Peyer's patch (tissue), 4 donors: ENCODE data around the gene PPP1R8.

ENCODE experiments used
- POLR2A ChIP-seq, 2 donors: fragments of 450-650 bp; IDR thresholded peaks; one replicate each; pipeline ENCODE4 v1.5.1; 2017; ENCODE audit warnings: antibody characterized with exemption in 2 of 2, mild to moderate bottlenecking in 2 of 2, moderate library complexity in 2 of 2
- TF ChIP-seq, protein P1 (sequence below), 6 experiments: fragments of 450-650 bp in 4 of 6; fragments of 200-600 bp in 2 of 6; sonication (generic) in 1 of 6; IDR thresholded peaks; one replicate each; pipeline ENCODE4 v1.5.1; 2017 to 2019; ENCODE audit warnings: antibody characterized with exemption in 6 of 6, mild to moderate bottlenecking in 3 of 6, moderate library complexity in 1 of 6

DNA sequence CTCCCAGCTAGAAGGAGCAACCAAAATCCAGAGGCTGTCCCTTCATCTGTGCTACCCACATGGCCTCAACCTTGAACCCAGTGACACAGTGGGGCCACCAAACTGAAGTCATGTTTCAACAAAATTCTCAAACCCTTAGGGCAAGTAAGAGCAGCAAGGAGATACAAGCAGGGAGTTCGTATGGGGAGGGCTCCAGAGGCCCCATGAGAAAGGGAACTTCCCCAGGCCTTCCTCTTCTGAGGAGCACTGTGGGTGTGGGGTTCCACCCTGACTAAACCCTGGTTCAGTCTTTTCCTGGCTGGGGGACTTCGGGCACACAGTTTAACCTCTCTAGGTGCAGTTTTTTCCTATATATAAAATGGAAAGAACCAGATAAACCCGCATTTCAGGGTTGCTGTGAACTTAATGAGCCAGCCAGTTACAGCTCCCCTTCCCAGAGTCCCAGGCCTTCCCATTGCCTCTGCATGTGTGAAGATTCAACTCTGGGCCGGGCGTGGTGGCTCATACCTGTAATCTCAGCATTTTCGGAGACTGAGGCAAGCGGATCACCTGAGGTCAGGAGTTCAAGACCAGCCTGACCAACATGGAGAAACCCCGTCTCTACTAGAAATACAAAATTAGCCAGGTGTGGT is 33.8 kb downstream of the PPP1R8 start:
- TF ChIP-seq, protein P1, sequence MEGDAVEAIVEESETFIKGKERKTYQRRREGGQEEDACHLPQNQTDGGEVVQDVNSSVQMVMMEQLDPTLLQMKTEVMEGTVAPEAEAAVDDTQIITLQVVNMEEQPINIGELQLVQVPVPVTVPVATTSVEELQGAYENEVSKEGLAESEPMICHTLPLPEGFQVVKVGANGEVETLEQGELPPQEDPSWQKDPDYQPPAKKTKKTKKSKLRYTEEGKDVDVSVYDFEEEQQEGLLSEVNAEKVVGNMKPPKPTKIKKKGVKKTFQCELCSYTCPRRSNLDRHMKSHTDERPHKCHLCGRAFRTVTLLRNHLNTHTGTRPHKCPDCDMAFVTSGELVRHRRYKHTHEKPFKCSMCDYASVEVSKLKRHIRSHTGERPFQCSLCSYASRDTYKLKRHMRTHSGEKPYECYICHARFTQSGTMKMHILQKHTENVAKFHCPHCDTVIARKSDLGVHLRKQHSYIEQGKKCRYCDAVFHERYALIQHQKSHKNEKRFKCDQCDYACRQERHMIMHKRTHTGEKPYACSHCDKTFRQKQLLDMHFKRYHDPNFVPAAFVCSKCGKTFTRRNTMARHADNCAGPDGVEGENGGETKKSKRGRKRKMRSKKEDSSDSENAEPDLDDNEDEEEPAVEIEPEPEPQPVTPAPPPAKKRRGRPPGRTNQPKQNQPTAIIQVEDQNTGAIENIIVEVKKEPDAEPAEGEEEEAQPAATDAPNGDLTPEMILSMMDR (IDR thresholded peaks at IDR 0.05), result no peak
- no peak for TF ChIP-seq POLR2A (IDR thresholded peaks at IDR 0.05)
